PC-9 (cell line): ENCODE data around the gene DDRGK1. TPM values are rescaled to one million over a fixed set of nuclear protein-coding genes. Genes with fewer than 3 reads are reported as not detected.
A peak's percentile ranks its signal among the peaks of the same experiment; 100 is the strongest.

Source experiments
- BruUV-seq: library from RNA; stranded (reverse); fragments of 400-500 nt; replicated peaks from 2 replicates; lab custom pipeline; 2021; lab: Mats Ljungman, UMichigan
- CTCF ChIA-PET: fragments of 300-600 bp; sonication (Branson Sonifier 250); formaldehyde crosslinking; loops from one replicate; lab custom pipeline; 2022; ENCODE audit warnings: antibody characterized with exemption; lab: Charles Lee
- POLR2A ChIA-PET: fragments of 300-600 bp; sonication (Branson Sonifier 250); formaldehyde crosslinking; loops from one replicate; lab custom pipeline; 2022; ENCODE audit warnings: antibody characterized with exemption; ENCODE audit not compliant: unreplicated experiment; lab: Charles Lee
- DNase-seq, 2 experiments: peaks; one replicate each; pipeline versions ENCODE4 v3.0.0 to v3.0.0-alpha.2; 2015 to 2022; ENCODE audit warnings: mixed read lengths in 1 of 2
- H2AFZ ChIP-seq: fragments of 200-600 bp; sonication (generic); 2 replicates; pipeline ENCODE4 v1.8.1; 2017; ENCODE audit warnings: antibody characterized with exemption
- H3F3A ChIP-seq: fragments of 200-600 bp; sonication (generic); 2 replicates; pipeline ENCODE4 v1.8.1; 2017; ENCODE audit warnings: antibody characterized with exemption, mild to moderate bottlenecking, low read depth; ENCODE audit not compliant: insufficient read depth
- H3K27ac ChIP-seq: fragments of 200-600 bp; sonication (generic); 2 replicates; pipeline ENCODE4 v1.6.1; 2016; ENCODE audit warnings: mixed run types
- H3K27me3 ChIP-seq: fragments of 200-600 bp; sonication (generic); 2 replicates; pipeline ENCODE4 v1.6.1; 2016; ENCODE audit warnings: low read depth, mixed run types; ENCODE audit not compliant: insufficient read depth
- H3K36me3 ChIP-seq: fragments of 200-600 bp; sonication (generic); 2 replicates; pipeline ENCODE4 v1.6.1; 2016; ENCODE audit warnings: low read depth, mixed run types
- H3K4me1 ChIP-seq: fragments of 200-600 bp; sonication (generic); replicated peaks from 2 replicates; pipeline ENCODE4 v1.6.1; 2016; ENCODE audit warnings: mixed run types; ENCODE audit not compliant: insufficient read depth
- H3K4me2 ChIP-seq: fragments of 200-600 bp; sonication (generic); 2 replicates; pipeline ENCODE4 v1.6.1; 2017; ENCODE audit warnings: mixed run types
- H3K4me3 ChIP-seq: fragments of 200-600 bp; sonication (generic); 2 replicates; pipeline ENCODE4 v1.6.1; 2016; ENCODE audit warnings: mixed run types
- H3K79me2 ChIP-seq: fragments of 200-600 bp; sonication (generic); 2 replicates; pipeline ENCODE4 v1.6.1; 2017; ENCODE audit warnings: low read depth, mixed run types
- H3K9me2 ChIP-seq: fragments of 200-600 bp; sonication (generic); 2 replicates; pipeline ENCODE4 v1.8.1; 2017; ENCODE audit warnings: mild to moderate bottlenecking; ENCODE audit not compliant: insufficient read depth
- H3K9me3 ChIP-seq: fragments of 200-600 bp; sonication (generic); 2 replicates; pipeline ENCODE4 v1.8.1; 2016; ENCODE audit warnings: low read depth; ENCODE audit not compliant: insufficient read depth
- H4K20me1 ChIP-seq: fragments of 200-600 bp; sonication (generic); 2 replicates; pipeline ENCODE4 v1.8.1; 2017; ENCODE audit not compliant: insufficient read depth
- EZH2 ChIP-seq: fragments of 200-600 bp; sonication (generic); IDR thresholded peaks from 2 replicates; pipeline ENCODE4 v1.8.0; 2017; ENCODE audit warnings: antibody characterized with exemption, low read depth
- intact Hi-C: fragments of 100-400 bp; cut with micrococcal nuclease; formaldehyde crosslinking; loops from one replicate; pipeline ENCODE4 v1.10.0; 2022; ENCODE audit not compliant: unreplicated experiment
- total RNA-seq: library from RNA; stranded (reverse); gene quantifications from 2 replicates; pipeline ENCODE4 v1.2.3, GENCODE V29; 2021
- TF ChIP-seq, protein P1 (sequence below): fragments of 200-600 bp; sonication (generic); conservative IDR thresholded peaks from 2 replicates; pipeline ENCODE4 v1.6.1; 2017; ENCODE audit warnings: mixed run types, antibody characterized with exemption, mild to moderate bottlenecking, moderate library complexity

The DDRGK1 gene
- total RNA-seq, 1 experiment from 2014 or later: 70.4 TPM

DNA sequence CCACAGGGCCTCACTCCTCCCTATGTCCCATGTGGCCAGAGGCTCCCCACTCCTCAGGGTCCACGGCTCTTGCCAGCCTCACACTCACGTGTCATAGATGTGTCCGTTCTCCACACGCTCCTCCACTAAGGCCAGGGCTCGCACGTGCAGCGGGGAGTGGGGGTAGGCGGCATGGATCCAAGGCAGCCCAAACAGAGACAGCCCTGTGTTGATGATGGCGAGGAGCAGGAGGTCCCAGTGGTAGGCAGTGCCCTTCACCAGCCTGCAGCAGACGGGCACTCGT is 24.2 kb upstream of the DDRGK1 start:
- Histone ChIP-seq H3K4me1 (no peaks in the 10 kb centered on the region), H3F3A (peaks cover 7% of the 10 kb centered on the region; the same call in 1 of the 2 replicates), H4K20me1 (no peaks in the 10 kb centered on the region), H3K27me3 (no peaks in the 10 kb centered on the region), H3K4me3 (no peak overlapping the region), H3K36me3 (no peaks in the 10 kb centered on the region), H3K79me2 (no peaks in the 10 kb centered on the region), H3K9me2 (no peaks in the 10 kb centered on the region), H3K27ac (no peak overlapping the region), H2AFZ (no peak overlapping the region), H3K4me2 (no peak overlapping the region), H3K9me3 (no peaks in the 10 kb centered on the region)
- no peak for TF ChIP-seq EZH2
- TF ChIP-seq, protein P1, sequence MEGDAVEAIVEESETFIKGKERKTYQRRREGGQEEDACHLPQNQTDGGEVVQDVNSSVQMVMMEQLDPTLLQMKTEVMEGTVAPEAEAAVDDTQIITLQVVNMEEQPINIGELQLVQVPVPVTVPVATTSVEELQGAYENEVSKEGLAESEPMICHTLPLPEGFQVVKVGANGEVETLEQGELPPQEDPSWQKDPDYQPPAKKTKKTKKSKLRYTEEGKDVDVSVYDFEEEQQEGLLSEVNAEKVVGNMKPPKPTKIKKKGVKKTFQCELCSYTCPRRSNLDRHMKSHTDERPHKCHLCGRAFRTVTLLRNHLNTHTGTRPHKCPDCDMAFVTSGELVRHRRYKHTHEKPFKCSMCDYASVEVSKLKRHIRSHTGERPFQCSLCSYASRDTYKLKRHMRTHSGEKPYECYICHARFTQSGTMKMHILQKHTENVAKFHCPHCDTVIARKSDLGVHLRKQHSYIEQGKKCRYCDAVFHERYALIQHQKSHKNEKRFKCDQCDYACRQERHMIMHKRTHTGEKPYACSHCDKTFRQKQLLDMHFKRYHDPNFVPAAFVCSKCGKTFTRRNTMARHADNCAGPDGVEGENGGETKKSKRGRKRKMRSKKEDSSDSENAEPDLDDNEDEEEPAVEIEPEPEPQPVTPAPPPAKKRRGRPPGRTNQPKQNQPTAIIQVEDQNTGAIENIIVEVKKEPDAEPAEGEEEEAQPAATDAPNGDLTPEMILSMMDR: no peak
- intact Hi-C loops: loop anchor here (10.0 kb wide), 1 partner anchor 246 kb away; the partner anchor contains the start of gene ATRN
- DNase-seq: no peak
- ChIA-PET CTCF (no interaction called here), POLR2A (no interaction called here)
- no TSS peak for BruUV-seq

DNA sequence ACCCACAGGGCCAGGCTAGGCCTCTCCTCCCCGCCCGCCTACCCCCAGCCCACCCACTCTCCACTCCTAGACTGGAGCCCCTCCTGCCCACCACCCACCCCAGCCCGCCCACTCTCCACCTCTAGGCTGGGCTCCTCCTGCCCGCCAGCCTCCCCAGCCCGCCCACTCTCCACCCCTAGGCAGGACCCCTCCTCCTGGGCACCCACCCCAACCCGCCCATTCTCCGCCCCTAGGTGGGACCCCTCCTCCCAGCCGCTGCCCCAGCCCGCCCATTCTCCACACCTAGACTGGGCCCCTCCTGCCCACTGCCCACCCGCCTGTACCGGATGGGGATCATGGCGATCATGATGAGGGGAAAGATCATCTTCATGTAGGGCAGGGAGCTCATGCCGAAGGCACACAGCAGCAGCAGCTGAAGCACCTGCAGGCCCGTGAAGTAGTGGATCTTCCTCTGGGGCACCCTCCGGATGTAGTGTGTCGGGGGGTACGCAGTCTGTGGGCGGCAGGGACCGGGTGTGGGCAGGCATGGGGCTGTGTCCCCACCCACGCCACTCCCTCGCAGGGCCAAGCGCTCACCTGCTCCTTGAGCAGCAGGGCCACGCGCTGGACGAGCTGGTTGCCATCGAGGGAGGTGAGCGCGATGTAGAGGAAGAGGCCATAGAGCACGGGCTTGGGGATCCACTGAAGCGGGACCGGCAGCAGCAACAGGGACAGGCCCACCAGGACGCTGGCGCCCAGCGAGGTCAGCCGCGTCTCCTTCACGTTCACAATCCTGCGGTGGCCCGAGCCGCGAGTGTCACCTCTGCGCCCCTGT is 23.7 kb upstream of the DDRGK1 start:
- no peaks in the 10 kb centered on the region for H3K36me3 ChIP-seq
- intact Hi-C loops: loop anchor here (10.0 kb wide), 1 partner anchor 247 kb away; the partner anchor contains the start of gene ATRN
- H3K27me3 ChIP-seq: no peaks in the 10 kb centered on the region
- TF ChIP-seq EZH2: no peak
- TF ChIP-seq, protein P1: no peak
- no peak overlapping the region for H3K4me2 ChIP-seq
- H2AFZ ChIP-seq: no peak overlapping the region
- no peaks in the 10 kb centered on the region for H4K20me1 ChIP-seq
- H3K9me2 ChIP-seq: no peaks in the 10 kb centered on the region
- H3K4me1 ChIP-seq: no peaks in the 10 kb centered on the region
- no peaks in the 10 kb centered on the region for H3K79me2 ChIP-seq
- CTCF ChIA-PET: interaction anchor here (0.6 kb wide), 1 partner anchor 12 kb away, joined by 10 read pairs; no protein-coding TSS in a partner anchor
- H3F3A ChIP-seq: peaks cover 7% of the 10 kb centered on the region; the same call in 1 of the 2 replicates
- no peaks in the 10 kb centered on the region for H3K9me3 ChIP-seq
- BruUV-seq: no TSS peak
- no peak overlapping the region for H3K4me3 ChIP-seq
- H3K27ac ChIP-seq: no peak overlapping the region
- DNase-seq: no peak
- POLR2A ChIA-PET: interaction anchor here (0.5 to 0.8 kb wide), 5 partner anchors 10 to 860 kb away, joined by 3 to 6 read pairs (median 5); partner anchors contain the start of genes MRPS26 and SLC4A11

DNA sequence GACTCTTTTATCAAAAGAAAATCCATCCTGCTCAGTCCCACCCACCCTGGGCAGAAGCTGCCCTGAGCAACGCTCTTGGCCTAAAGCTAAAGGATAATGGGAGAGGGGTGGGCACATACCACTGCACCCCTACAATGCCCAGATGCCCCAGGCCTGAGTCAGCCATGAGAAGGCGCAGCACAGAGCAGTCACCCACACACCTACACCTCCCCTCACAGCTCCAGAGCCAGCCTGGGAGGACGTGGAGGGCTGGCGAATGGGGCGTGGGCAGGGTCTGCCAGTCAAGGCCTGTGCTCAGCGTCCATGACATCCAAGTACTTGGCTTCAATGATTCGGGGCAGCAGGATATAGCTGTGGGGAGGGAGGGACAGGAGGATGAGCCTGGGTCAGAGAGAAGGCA is 23.0 kb upstream of the DDRGK1 start:
- CTCF ChIA-PET: interaction anchor here (0.6 to 0.7 kb wide), 3 partner anchors 11 to 47 kb away, joined by 3 to 10 read pairs (median 4); partner anchors contain the start of gene SLC4A11
- Histone ChIP-seq H3K36me3 (no peaks in the 10 kb centered on the region), H3K4me2 (no peak overlapping the region), H2AFZ (no peak overlapping the region), H3K79me2 (no peaks in the 10 kb centered on the region), H3K9me2 (no peaks in the 10 kb centered on the region), H3F3A (peaks cover 7% of the 10 kb centered on the region; the same call in 1 of the 2 replicates), H4K20me1 (no peaks in the 10 kb centered on the region), H3K9me3 (no peaks in the 10 kb centered on the region), H3K4me1 (no peaks in the 10 kb centered on the region), H3K27ac (no peak overlapping the region), H3K27me3 (no peaks in the 10 kb centered on the region), H3K4me3 (no peak overlapping the region)
- peak in 1 of 2 experiments; percentile 91 for DNase-seq
- POLR2A ChIA-PET: interaction anchor here (0.5 to 0.8 kb wide), 9 partner anchors 11 to 1346 kb away, joined by 3 to 13 read pairs (median 5); partner anchors contain the start of genes MRPS26 and SLC4A11
- BruUV-seq: no TSS peak
- no peak for TF ChIP-seq EZH2
- TF ChIP-seq, protein P1: no peak
- intact Hi-C loops: loop anchor here (10.0 kb wide), 1 partner anchor 247 kb away; the partner anchor contains the start of gene ATRN
